Esophagus muscularis mucosa (tissue), 4 donors: ENCODE results near the gene ZNF618. TPM values are rescaled to one million over a fixed set of nuclear protein-coding genes. Genes with fewer than 3 reads are reported as not detected.
"Not testable (repeated sequence)": the region's sequence is repeated elsewhere in the genome, so short reads cannot be mapped to it uniquely, and the experiment has no call there.

ENCODE experiments used
- DNase-seq: peaks from one replicate; pipeline ENCODE4 v3.0.0-alpha.2; 2017; ENCODE audit errors: extremely low spot score
- H3K27ac ChIP-seq, 4 donors: fragments of 200-600 bp; sonication (generic); replicated peaks in 1 of 4; 1 replicate in 3 of 4; 2 replicates in 1 of 4; pipeline ENCODE4 v1.5.1; 2016 to 2019; ENCODE audit warnings: mild to moderate bottlenecking in 1 of 4
- H3K27me3 ChIP-seq, 4 donors: fragments of 200-600 bp; sonication (generic); one replicate each; pipeline versions ENCODE4 v1.5.1 to v1.6.0; 2016 to 2019
- H3K36me3 ChIP-seq, 4 donors: fragments of 200-600 bp; sonication (generic); one replicate each; pipeline ENCODE4 v1.5.1; 2016 to 2019
- H3K4me1 ChIP-seq, 4 donors: fragments of 200-600 bp; sonication (generic); one replicate each; pipeline ENCODE4 v1.5.1; 2016 to 2019
- H3K4me3 ChIP-seq, 4 donors: fragments of 200-600 bp; sonication (generic); 1 replicate in 2 of 4; 2 replicates in 2 of 4; pipeline ENCODE4 v1.5.1; 2016 to 2019; ENCODE audit warnings: mild to moderate bottlenecking in 4 of 4, moderate library complexity in 1 of 4
- H3K9me3 ChIP-seq, 4 donors: fragments of 200-600 bp; sonication (generic); 1 replicate in 3 of 4; 2 replicates in 1 of 4; pipeline ENCODE4 v1.5.1; 2016 to 2019
- EP300 ChIP-seq: sonication (generic); formaldehyde crosslinking; IDR thresholded peaks from one replicate; pipeline ENCODE4 v1.6.1; 2017; ENCODE audit warnings: antibody characterized with exemption
- POLR2A ChIP-seq: fragments of 450-650 bp; IDR thresholded peaks from one replicate; pipeline ENCODE4 v1.6.1; 2017; ENCODE audit warnings: antibody characterized with exemption, moderate library complexity, mild to moderate bottlenecking, low read depth
- POLR2AphosphoS5 ChIP-seq, 2 donors: sonication (generic); formaldehyde crosslinking; IDR thresholded peaks; one replicate each; pipeline ENCODE4 v1.6.1; 2017; ENCODE audit warnings: antibody characterized with exemption in 2 of 2
- WGBS: methylation state at CpG from one replicate; pipeline ENCODE4 v1.1.5; 2018; 5-methylcytosine and 5-hydroxymethylcytosine counted together
- intact Hi-C: fragments of 100-400 bp; cut with DNase I; formaldehyde crosslinking; loops from one replicate; pipeline ENCODE4 v1.15.1; 2023
- total RNA-seq, 4 donors: library from RNA; depleted of rRNA; stranded (reverse); fragments of >200 nt; gene quantifications; one replicate each; pipeline versions ENCODE4 v1.1.0 to v1.2.1, GENCODE V29; 2016
- TF ChIP-seq, protein P1 (sequence below), 3 experiments: fragments of 200-600 bp in 2 of 3; fragments of 450-650 bp in 1 of 3; sonication (generic) in 2 of 3; IDR thresholded peaks; one replicate each; pipeline ENCODE4 v1.5.1; 2017 to 2019; ENCODE audit warnings: antibody characterized with exemption in 3 of 3, mild to moderate bottlenecking in 2 of 3, moderate library complexity in 1 of 3

The ZNF618 gene
- total RNA-seq, 4 donors from 2014 or later: 1.2 to 4.5 (median 2.6) TPM

DNA sequence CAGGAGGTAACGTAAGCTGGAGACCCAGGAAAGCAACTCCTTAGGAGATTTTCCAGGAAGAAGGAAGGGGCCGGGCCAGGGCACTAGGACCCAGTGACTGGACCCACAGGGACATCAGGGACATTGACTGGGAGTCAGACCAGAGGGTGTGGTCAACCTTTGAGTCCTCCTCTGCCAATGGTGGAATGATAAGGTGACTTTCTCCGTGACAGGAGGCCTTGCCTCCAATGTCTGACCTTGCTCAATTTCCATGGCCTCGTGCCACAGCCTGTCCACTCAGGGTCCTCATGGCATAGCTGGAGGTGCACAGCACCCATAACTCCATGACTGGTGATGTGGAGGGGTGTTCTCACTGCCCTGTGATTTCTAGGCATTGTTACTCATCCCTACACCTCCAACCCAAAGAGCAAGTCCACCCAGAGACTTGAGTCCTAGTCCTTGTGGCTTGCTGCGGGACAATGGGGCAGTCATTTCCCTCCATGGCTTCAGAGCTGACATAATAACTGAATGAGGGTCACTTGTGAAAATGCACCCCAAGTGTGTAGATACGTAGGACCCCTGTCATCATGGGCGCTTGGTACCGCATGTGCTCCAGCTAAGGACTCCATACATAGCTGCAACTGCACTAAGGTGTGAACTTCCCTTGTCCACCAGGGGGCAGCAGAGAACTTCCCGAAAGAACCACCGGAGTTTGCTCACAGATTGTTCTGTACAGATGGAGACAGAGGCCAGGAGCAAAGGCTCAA is 206.1 kb downstream of the ZNF618 start:
- Histone ChIP-seq H3K4me1 (peaks cover 0 to 8% (median 3%) of the 10 kb centered on the region in 4 donors), H3K9me3 (no peaks in the 10 kb centered on the region), H3K27ac (no peak overlapping the region), H3K36me3 (no peaks in the 10 kb centered on the region), H3K27me3 (peaks cover 0 to 14% (median 0%) of the 10 kb centered on the region in 4 donors), H3K4me3 (no peak overlapping the region)
- TF ChIP-seq EP300 (no peak), POLR2AphosphoS5 (IDR thresholded peaks at IDR 0.05) (peak in 1 of 2 donors; percentile 23), POLR2A (no peak)
- TF ChIP-seq, protein P1, sequence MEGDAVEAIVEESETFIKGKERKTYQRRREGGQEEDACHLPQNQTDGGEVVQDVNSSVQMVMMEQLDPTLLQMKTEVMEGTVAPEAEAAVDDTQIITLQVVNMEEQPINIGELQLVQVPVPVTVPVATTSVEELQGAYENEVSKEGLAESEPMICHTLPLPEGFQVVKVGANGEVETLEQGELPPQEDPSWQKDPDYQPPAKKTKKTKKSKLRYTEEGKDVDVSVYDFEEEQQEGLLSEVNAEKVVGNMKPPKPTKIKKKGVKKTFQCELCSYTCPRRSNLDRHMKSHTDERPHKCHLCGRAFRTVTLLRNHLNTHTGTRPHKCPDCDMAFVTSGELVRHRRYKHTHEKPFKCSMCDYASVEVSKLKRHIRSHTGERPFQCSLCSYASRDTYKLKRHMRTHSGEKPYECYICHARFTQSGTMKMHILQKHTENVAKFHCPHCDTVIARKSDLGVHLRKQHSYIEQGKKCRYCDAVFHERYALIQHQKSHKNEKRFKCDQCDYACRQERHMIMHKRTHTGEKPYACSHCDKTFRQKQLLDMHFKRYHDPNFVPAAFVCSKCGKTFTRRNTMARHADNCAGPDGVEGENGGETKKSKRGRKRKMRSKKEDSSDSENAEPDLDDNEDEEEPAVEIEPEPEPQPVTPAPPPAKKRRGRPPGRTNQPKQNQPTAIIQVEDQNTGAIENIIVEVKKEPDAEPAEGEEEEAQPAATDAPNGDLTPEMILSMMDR (IDR thresholded peaks at IDR 0.05): peak; percentile 75 to 96 (median 86)
- peak; percentile 98 for DNase-seq
- intact Hi-C loops: loop anchor here (1.0 kb wide), 1 partner anchor 209 kb away; no protein-coding TSS in a partner anchor
- 79% methylated on average over 8 of the region's 10 CpGs for WGBS

GRCh38 chr9:114082763-114083412 is 206.8 kb downstream of the ZNF618 start:
- intact Hi-C loops: loop anchor here (1.0 kb wide), 1 partner anchor 208 kb away; no protein-coding TSS in a partner anchor
- WGBS: 58% methylated on average over 11 of the region's 13 CpGs

DNA sequence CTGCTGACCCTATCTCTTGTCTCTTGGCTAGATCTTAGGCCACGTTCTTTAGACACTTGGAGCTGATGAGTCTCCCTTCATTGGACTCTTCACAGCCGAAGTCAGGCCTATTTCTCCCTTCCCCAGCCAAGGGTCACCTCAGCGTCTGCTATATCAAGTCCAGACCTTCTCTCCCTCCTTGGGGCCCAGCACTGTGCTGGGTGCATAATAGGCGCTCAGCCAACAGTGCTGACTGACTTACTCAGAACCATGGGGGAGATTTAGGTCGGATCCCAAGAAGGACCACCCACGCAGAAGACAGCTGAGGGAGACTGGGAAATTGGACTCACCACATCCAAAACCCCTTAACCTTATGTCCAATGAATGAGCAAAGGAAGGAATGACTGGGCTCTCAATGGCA is 207.6 kb downstream of the ZNF618 start:
- TF ChIP-seq POLR2A (no peak), POLR2AphosphoS5 (IDR thresholded peaks at IDR 0.05) (no peak), EP300 (no peak)
- TF ChIP-seq, protein P1 (IDR thresholded peaks at IDR 0.05): no peak
- Histone ChIP-seq H3K27ac (no peak overlapping the region), H3K4me1 (peaks cover 0 to 8% (median 3%) of the 10 kb centered on the region in 4 donors), H3K4me3 (no peak overlapping the region), H3K27me3 (peaks cover 0 to 3% (median 0%) of the 10 kb centered on the region in 4 donors), H3K9me3 (no peaks in the 10 kb centered on the region), H3K36me3 (no peaks in the 10 kb centered on the region)
- WGBS: 89% methylated on average over 6 of the region's 6 CpGs
- intact Hi-C loops: no loop called here
- DNase-seq: no peak

More at GRCh38 chr9:114082763-114083412, 206.8 kb downstream of the ZNF618 start:
- H3K27me3 ChIP-seq, DNase-seq, H3K36me3 ChIP-seq, H3K4me1 ChIP-seq, H3K9me3 ChIP-seq, H3K4me3 ChIP-seq, H3K27ac ChIP-seq: not testable (repeated sequence)

- H3K27ac ChIP-seq: no peak overlapping the region
- TF ChIP-seq, protein P1 (IDR thresholded peaks at IDR 0.05): no peak
- TF ChIP-seq POLR2A (no peak), EP300 (no peak)
- H3K36me3 ChIP-seq: no peaks in the 10 kb centered on the region
- H3K4me1 ChIP-seq: peaks cover 0 to 8% (median 3%) of the 10 kb centered on the region in 4 donors
- WGBS: 77% methylated on average over 11 of the region's 11 CpGs
- DNase-seq: no peak
- H3K4me3 ChIP-seq: no peak overlapping the region
- H3K27me3 ChIP-seq: peaks cover 0 to 7% (median 0%) of the 10 kb centered on the region in 4 donors
- no peaks in the 10 kb centered on the region for H3K9me3 ChIP-seq
- intact Hi-C loops: no loop called here
Observed at GRCh38 chr9:114084282-114085073, 208.4 kb downstream of the ZNF618 start.

- intact Hi-C loops: no loop called here
- H3K4me1 ChIP-seq: peaks cover 0 to 8% (median 3%) of the 10 kb centered on the region in 4 donors
- no peak overlapping the region for H3K4me3 ChIP-seq
- TF ChIP-seq EP300 (no peak), POLR2AphosphoS5 (IDR thresholded peaks at IDR 0.05) (no peak), POLR2A (no peak)
- TF ChIP-seq, protein P1 (IDR thresholded peaks at IDR 0.05): no peak
- DNase-seq: no peak
- H3K27me3 ChIP-seq: peaks cover 0 to 7% (median 0%) of the 10 kb centered on the region in 4 donors
- H3K27ac ChIP-seq: no peak overlapping the region
- H3K9me3 ChIP-seq: no peaks in the 10 kb centered on the region
- no peaks in the 10 kb centered on the region for H3K36me3 ChIP-seq
- WGBS: 97% methylated on average over 8 of the region's 9 CpGs
Observed at GRCh38 chr9:114085387-114085789, 209.3 kb downstream of the ZNF618 start.
